Panc1 (cell line): Measurements from ENCODE around the gene LRRC26.

Experiments used
- CTCF ChIP-seq: fragments of 450-650 bp; IDR thresholded peaks from 2 replicates; pipeline ENCODE4 v1.5.1; 2017; ENCODE audit warnings: mild to moderate bottlenecking
- REST ChIP-seq, 2 experiments: IDR thresholded peaks; 2 replicates each; pipeline ENCODE4 v1.6.1; 2011 to 2012; ENCODE audit warnings: low read depth in 2 of 2, control low read depth in 1 of 2, low read length in 1 of 2, mild to moderate bottlenecking in 1 of 2, moderate library complexity in 1 of 2; ENCODE audit not compliant: insufficient read depth in 1 of 2
- TCF7L2 ChIP-seq: IDR thresholded peaks from 2 replicates; pipeline ENCODE4 v1.6.1; 2011; ENCODE audit warnings: mild to moderate bottlenecking, low read depth, low read length, inconsistent platforms

GRCh38 chr9:137136881-137137607 lies 32.8 kb downstream of the LRRC26 start:
- TF ChIP-seq CTCF (no peak), TCF7L2 (no peak), REST (IDR thresholded peaks at IDR 0.05; ENCODE audit: insufficient read depth in 1 of 2, low read depth in 2 of 2, low read length in 1 of 2) (no peak)
